Liver (tissue), 3 donors: ENCODE measurements around the gene TRIM56.
"Not testable (repeated sequence)": the region's sequence is repeated elsewhere in the genome, so short reads cannot be mapped to it uniquely, and the experiment has no call there.

Experiments
- ATF3 ChIP-seq: IDR thresholded peaks from 2 replicates; pipeline ENCODE4 v1.6.1; 2016; ENCODE audit warnings: antibody characterized with exemption
- CTCF ChIP-seq: fragments of 150-350 bp; IDR thresholded peaks from 2 replicates; pipeline ENCODE4 v1.5.1; 2017; ENCODE audit warnings: improper control_type of control experiment, low read depth, low read length; ENCODE audit not compliant: missing input control
- EGR1 ChIP-seq, 2 donors: IDR thresholded peaks; 2 replicates each; pipeline ENCODE4 v1.6.1; 2016 to 2018; ENCODE audit warnings: antibody characterized with exemption in 2 of 2, low read depth in 2 of 2
- GABPA ChIP-seq, 2 donors: IDR thresholded peaks in 1 of 2; conservative IDR thresholded peaks in 1 of 2; 2 replicates each; pipeline ENCODE4 v1.6.1; 2016; ENCODE audit warnings: antibody characterized with exemption in 2 of 2, mild to moderate bottlenecking in 1 of 2, moderate library complexity in 1 of 2
- HNF4G ChIP-seq: IDR thresholded peaks from 2 replicates; pipeline ENCODE4 v1.6.1; 2016; ENCODE audit warnings: antibody characterized with exemption
- JUND ChIP-seq, 2 donors: IDR thresholded peaks; 2 replicates each; pipeline ENCODE4 v1.6.1; 2016; ENCODE audit warnings: antibody characterized with exemption in 2 of 2
- MAX ChIP-seq: IDR thresholded peaks from 2 replicates; pipeline ENCODE4 v1.6.1; 2016; ENCODE audit warnings: antibody characterized with exemption
- NR2F2 ChIP-seq: IDR thresholded peaks from 2 replicates; pipeline ENCODE4 v1.6.1; 2016; ENCODE audit warnings: antibody characterized with exemption
- RAD21 ChIP-seq, 2 donors: IDR thresholded peaks; 2 replicates each; pipeline ENCODE4 v1.6.1; 2016; ENCODE audit warnings: antibody characterized with exemption in 2 of 2, mild to moderate bottlenecking in 2 of 2
- REST ChIP-seq: IDR thresholded peaks from 2 replicates; pipeline ENCODE4 v1.6.1; 2016; ENCODE audit warnings: antibody characterized with exemption, mild to moderate bottlenecking
- SP1 ChIP-seq: IDR thresholded peaks from 2 replicates; pipeline ENCODE4 v1.6.1; 2018; ENCODE audit warnings: antibody characterized with exemption, mild to moderate bottlenecking
- TAF1 ChIP-seq: conservative IDR thresholded peaks from 2 replicates; pipeline ENCODE4 v1.6.1; 2016; ENCODE audit warnings: antibody characterized with exemption, mild to moderate bottlenecking
- YY1 ChIP-seq: IDR thresholded peaks from 2 replicates; pipeline ENCODE4 v1.6.1; 2016; ENCODE audit warnings: antibody characterized with exemption, mild to moderate bottlenecking
- ZBTB33 ChIP-seq: IDR thresholded peaks from 2 replicates; pipeline ENCODE4 v1.6.1; 2016; ENCODE audit warnings: antibody characterized with exemption
- donor health status: healthy.
- donor health status: healthy.

- not testable (repeated sequence) for TF ChIP-seq CTCF; ATF3; SP1; REST; TAF1; JUND (IDR thresholded peaks at IDR 0.05); MAX; GABPA (IDR thresholded peaks at IDR 0.05 in 1 of 2, conservative IDR thresholded peaks at IDR 0.05 in 1 of 2); EGR1 (IDR thresholded peaks at IDR 0.05; ENCODE audit: low read depth in 2 of 2); RAD21 (IDR thresholded peaks at IDR 0.05); HNF4G; YY1; NR2F2; ZBTB33
These were observed 9.1 kb upstream of the TRIM56 start for GRCh38 chr7:101076183-101076582.
